SK-N-SH treated with all-trans-retinoic acid at 6 μM for 48 hours (cell line): ENCODE data around the gene CTTN.

Source experiments
- ATAC-seq: fragments of 200-7000 bp; cut with Tn5 transposase; 3 replicates; pipeline ENCODE4 v1.9.1; 2020; ENCODE audit warnings: mild to moderate bottlenecking, moderate library complexity
- ARNTL ChIP-seq: fragments of 450-650 bp; formaldehyde crosslinking; IDR thresholded peaks from 2 replicates; pipeline ENCODE4 v1.5.0; 2020; ENCODE audit warnings: low read depth, mild to moderate bottlenecking, moderate library complexity, borderline replicate concordance
- BACH2 ChIP-seq: fragments of 250-450 bp; sonication (Bioruptor Pico); IDR thresholded peaks from 2 replicates; pipeline ENCODE4 v1.9.0; 2021; ENCODE audit warnings: mild to moderate bottlenecking, borderline replicate concordance
- CSDC2 ChIP-seq: fragments of 250-450 bp; sonication (Bioruptor Pico); IDR thresholded peaks from 2 replicates; pipeline ENCODE4 v1.5.0; 2020; ENCODE audit warnings: mild to moderate bottlenecking, moderate library complexity
- ESRRG ChIP-seq: fragments of 250-450 bp; sonication (Bioruptor Pico); IDR thresholded peaks from 2 replicates; pipeline ENCODE4 v1.6.1; 2021; ENCODE audit warnings: mild to moderate bottlenecking
- GLIS3 ChIP-seq: fragments of 250-450 bp; sonication (Bioruptor Pico); IDR thresholded peaks from 2 replicates; pipeline ENCODE4 v1.5.0; 2020; ENCODE audit warnings: mild to moderate bottlenecking, moderate library complexity
- ISL1 ChIP-seq: fragments of 250-450 bp; sonication (Bioruptor Pico); IDR thresholded peaks from 2 replicates; pipeline ENCODE4 v2.1.2; 2022; ENCODE audit warnings: mild to moderate bottlenecking, moderate library complexity
- PPARA ChIP-seq: fragments of 250-450 bp; sonication (Bioruptor Pico); IDR thresholded peaks from 2 replicates; pipeline ENCODE4 v1.5.0; 2020; ENCODE audit warnings: mild to moderate bottlenecking, borderline replicate concordance
- RARB ChIP-seq: fragments of 250-450 bp; sonication (Bioruptor Pico); IDR thresholded peaks from 2 replicates; pipeline ENCODE4 v1.8.0; 2021; ENCODE audit warnings: mild to moderate bottlenecking, moderate library complexity
- SNAI2 ChIP-seq: fragments of 250-450 bp; sonication (Bioruptor Pico); IDR thresholded peaks from 2 replicates; pipeline ENCODE4 v1.5.0; 2020; ENCODE audit warnings: mild to moderate bottlenecking, moderate library complexity
- TCF4 ChIP-seq: fragments of 250-450 bp; sonication (Bioruptor Pico); IDR thresholded peaks from 2 replicates; pipeline ENCODE4 v1.8.0; 2021; ENCODE audit warnings: mild to moderate bottlenecking, moderate library complexity, borderline replicate concordance
- TOX ChIP-seq: fragments of 250-450 bp; sonication (Bioruptor Pico); IDR thresholded peaks from 2 replicates; pipeline ENCODE4 v1.8.0; 2021; ENCODE audit warnings: mild to moderate bottlenecking, moderate library complexity, borderline replicate concordance
- ZC3H10 ChIP-seq: fragments of 250-450 bp; sonication (Bioruptor Pico); IDR thresholded peaks from 2 replicates; pipeline ENCODE4 v1.5.1; 2021; ENCODE audit warnings: mild to moderate bottlenecking, moderate library complexity
- ZFP3 ChIP-seq: fragments of 250-450 bp; sonication (Bioruptor Pico); IDR thresholded peaks from 2 replicates; pipeline ENCODE4 v1.5.0; 2020; ENCODE audit warnings: mild to moderate bottlenecking, moderate library complexity
- ZFP30 ChIP-seq: fragments of 450-650 bp; formaldehyde crosslinking; IDR thresholded peaks from 2 replicates; pipeline ENCODE4 v1.5.0; 2022; ENCODE audit warnings: mild to moderate bottlenecking, moderate library complexity
- ZNF565 ChIP-seq: fragments of 450-650 bp; formaldehyde crosslinking; conservative IDR thresholded peaks from 2 replicates; pipeline ENCODE4 v1.5.0; 2020; ENCODE audit warnings: low read depth, mild to moderate bottlenecking, moderate library complexity
- ZNF8 ChIP-seq: fragments of 450-650 bp; formaldehyde crosslinking; IDR thresholded peaks from 2 replicates; pipeline ENCODE4 v1.5.0; 2020; ENCODE audit warnings: mild to moderate bottlenecking, moderate library complexity
- TF ChIP-seq, protein P1 (sequence below): fragments of 250-450 bp; sonication (Bioruptor Pico); IDR thresholded peaks from 2 replicates; pipeline ENCODE4 v1.8.0; 2021; ENCODE audit warnings: low read depth, mild to moderate bottlenecking, moderate library complexity, borderline replicate concordance
- TF ChIP-seq, protein P2 (sequence below): fragments of 250-450 bp; sonication (Bioruptor Pico); IDR thresholded peaks from 2 replicates; pipeline ENCODE4 v1.5.0; 2020; ENCODE audit warnings: mild to moderate bottlenecking, moderate library complexity
- TF ChIP-seq, protein P3 (sequence below): fragments of 250-450 bp; sonication (Bioruptor Pico); IDR thresholded peaks from 2 replicates; pipeline ENCODE4 v1.5.1; 2020; ENCODE audit warnings: low read depth, mild to moderate bottlenecking, moderate library complexity
- TF ChIP-seq, protein P4 (sequence below): fragments of 250-450 bp; sonication (Bioruptor Pico); IDR thresholded peaks from 2 replicates; pipeline ENCODE4 v1.8.0; 2020; ENCODE audit warnings: mild to moderate bottlenecking, moderate library complexity, borderline replicate concordance

The CTTN gene

DNA sequence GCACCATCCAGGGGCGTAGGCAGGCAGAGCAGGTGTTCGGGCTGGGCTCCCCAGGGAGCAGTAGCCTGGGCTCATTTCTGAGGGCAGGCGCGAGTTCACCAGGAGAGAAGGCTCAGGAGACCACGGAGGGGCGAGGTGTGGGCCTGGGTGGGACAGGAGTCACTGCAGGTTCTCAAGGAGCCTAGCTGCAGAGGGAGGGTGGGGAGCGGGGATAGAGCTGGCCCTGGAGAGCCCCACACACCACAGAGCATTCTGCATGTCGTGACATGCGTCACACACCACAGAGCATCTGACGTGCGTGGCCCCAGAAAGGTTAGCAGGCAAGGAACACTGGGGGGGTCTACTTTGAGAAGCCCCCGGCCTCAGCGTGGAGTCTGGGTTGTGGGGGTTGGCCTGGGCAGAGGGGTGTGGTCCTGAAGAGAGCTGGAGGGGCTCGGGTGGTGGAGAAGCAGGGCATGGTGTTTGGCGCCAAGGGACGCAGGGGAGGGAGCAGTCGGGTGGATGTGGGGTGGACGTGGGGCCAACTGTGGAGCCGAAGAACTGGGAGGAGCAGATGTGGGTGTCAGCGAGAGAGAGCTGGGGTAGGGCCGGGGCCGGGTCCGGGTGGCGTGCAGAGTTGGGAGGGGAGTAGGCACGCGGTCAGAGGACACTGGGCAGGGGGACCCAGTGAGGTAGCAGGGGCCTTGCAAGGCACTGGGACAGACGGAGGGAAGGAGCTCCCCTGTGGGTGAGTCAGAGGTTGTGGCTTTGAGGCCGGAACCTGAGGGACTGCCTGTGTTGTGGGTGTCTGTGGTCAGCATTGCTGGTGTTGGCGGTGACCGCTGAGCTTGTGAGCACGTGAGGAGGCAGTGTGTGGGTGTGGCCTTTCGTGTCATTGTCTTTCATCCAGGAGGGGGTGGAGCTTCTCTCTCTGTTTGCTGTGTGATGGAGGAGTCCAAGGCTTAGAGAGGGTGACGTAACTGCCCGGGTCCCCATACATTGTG is 25.5 kb downstream of the CTTN start (continued):
- TF ChIP-seq ZNF8 (CRISPR knock-in tag) (no peak), SNAI2 (CRISPR knock-in tag) (no peak), RARB (CRISPR knock-in tag) (no peak), ZC3H10 (no peak)
- TF ChIP-seq, all 23 proteins: peak for 0

DNA sequence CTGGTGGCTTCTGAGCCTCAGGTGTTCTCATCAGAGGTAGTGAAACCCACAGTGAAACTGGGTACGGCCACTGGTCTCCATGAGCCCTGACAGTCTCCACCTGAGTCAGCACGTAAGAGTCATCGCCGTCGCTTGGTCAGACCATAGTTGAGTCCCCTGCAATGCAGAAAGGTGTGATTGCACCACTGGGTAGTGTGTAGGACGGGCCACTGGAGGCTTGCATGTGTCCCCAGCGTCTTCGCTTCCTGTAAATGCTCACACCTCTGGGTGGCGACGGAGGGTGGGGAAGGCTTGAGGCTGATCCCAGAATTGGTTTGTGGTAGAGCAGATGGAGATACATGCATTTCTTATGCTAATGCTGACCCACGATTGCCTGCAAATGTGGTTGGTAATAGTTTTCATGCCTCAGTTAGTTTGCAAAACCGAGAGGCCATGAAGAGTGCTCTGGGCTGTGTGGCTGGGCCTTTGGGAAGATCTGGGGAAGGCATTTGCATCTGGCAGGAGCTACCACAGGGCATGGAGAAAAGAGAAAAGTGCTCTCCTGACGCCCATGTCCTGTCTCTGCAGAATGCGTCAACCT is 26.5 kb downstream of the CTTN start:
- TF ChIP-seq GLIS3 (CRISPR knock-in tag): no peak
- no peak for TF ChIP-seq SNAI2 (CRISPR knock-in tag)
- TF ChIP-seq ESRRG (CRISPR knock-in tag): no peak
- TF ChIP-seq, protein P1, sequence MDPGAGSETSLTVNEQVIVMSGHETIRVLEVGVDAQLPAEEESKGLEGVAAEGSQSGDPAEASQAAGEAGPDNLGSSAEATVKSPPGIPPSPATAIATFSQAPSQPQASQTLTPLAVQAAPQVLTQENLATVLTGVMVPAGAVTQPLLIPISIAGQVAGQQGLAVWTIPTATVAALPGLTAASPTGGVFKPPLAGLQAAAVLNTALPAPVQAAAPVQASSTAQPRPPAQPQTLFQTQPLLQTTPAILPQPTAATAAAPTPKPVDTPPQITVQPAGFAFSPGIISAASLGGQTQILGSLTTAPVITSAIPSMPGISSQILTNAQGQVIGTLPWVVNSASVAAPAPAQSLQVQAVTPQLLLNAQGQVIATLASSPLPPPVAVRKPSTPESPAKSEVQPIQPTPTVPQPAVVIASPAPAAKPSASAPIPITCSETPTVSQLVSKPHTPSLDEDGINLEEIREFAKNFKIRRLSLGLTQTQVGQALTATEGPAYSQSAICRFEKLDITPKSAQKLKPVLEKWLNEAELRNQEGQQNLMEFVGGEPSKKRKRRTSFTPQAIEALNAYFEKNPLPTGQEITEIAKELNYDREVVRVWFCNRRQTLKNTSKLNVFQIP: no peak
- no peak for TF ChIP-seq ARNTL (CRISPR knock-in tag)
- no peak for TF ChIP-seq PPARA
- TF ChIP-seq BACH2: no peak
- no peak for TF ChIP-seq TOX (CRISPR knock-in tag)
- no peak for TF ChIP-seq CSDC2
- TF ChIP-seq ZFP30 (CRISPR knock-in tag): no peak
- no peak for TF ChIP-seq RARB (CRISPR knock-in tag)
- TF ChIP-seq, protein P2, sequence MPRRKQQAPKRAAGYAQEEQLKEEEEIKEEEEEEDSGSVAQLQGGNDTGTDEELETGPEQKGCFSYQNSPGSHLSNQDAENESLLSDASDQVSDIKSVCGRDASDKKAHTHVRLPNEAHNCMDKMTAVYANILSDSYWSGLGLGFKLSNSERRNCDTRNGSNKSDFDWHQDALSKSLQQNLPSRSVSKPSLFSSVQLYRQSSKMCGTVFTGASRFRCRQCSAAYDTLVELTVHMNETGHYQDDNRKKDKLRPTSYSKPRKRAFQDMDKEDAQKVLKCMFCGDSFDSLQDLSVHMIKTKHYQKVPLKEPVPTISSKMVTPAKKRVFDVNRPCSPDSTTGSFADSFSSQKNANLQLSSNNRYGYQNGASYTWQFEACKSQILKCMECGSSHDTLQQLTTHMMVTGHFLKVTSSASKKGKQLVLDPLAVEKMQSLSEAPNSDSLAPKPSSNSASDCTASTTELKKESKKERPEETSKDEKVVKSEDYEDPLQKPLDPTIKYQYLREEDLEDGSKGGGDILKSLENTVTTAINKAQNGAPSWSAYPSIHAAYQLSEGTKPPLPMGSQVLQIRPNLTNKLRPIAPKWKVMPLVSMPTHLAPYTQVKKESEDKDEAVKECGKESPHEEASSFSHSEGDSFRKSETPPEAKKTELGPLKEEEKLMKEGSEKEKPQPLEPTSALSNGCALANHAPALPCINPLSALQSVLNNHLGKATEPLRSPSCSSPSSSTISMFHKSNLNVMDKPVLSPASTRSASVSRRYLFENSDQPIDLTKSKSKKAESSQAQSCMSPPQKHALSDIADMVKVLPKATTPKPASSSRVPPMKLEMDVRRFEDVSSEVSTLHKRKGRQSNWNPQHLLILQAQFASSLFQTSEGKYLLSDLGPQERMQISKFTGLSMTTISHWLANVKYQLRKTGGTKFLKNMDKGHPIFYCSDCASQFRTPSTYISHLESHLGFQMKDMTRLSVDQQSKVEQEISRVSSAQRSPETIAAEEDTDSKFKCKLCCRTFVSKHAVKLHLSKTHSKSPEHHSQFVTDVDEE: no peak
- TF ChIP-seq, protein P3, sequence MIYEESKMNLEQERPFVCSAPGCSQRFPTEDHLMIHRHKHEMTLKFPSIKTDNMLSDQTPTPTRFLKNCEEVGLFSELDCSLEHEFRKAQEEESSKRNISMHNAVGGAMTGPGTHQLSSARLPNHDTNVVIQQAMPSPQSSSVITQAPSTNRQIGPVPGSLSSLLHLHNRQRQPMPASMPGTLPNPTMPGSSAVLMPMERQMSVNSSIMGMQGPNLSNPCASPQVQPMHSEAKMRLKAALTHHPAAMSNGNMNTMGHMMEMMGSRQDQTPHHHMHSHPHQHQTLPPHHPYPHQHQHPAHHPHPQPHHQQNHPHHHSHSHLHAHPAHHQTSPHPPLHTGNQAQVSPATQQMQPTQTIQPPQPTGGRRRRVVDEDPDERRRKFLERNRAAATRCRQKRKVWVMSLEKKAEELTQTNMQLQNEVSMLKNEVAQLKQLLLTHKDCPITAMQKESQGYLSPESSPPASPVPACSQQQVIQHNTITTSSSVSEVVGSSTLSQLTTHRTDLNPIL (CRISPR knock-in tag): no peak
- TF ChIP-seq ZNF565 (CRISPR knock-in tag): no peak
- TF ChIP-seq TCF4 (CRISPR knock-in tag): no peak
- TF ChIP-seq, protein P4, sequence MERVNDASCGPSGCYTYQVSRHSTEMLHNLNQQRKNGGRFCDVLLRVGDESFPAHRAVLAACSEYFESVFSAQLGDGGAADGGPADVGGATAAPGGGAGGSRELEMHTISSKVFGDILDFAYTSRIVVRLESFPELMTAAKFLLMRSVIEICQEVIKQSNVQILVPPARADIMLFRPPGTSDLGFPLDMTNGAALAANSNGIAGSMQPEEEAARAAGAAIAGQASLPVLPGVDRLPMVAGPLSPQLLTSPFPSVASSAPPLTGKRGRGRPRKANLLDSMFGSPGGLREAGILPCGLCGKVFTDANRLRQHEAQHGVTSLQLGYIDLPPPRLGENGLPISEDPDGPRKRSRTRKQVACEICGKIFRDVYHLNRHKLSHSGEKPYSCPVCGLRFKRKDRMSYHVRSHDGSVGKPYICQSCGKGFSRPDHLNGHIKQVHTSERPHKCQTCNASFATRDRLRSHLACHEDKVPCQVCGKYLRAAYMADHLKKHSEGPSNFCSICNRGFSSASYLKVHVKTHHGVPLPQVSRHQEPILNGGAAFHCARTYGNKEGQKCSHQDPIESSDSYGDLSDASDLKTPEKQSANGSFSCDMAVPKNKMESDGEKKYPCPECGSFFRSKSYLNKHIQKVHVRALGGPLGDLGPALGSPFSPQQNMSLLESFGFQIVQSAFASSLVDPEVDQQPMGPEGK (CRISPR knock-in tag): no peak
- TF ChIP-seq ZNF8 (CRISPR knock-in tag): no peak
- TF ChIP-seq ZC3H10: no peak
- no peak for TF ChIP-seq ZFP3 (CRISPR knock-in tag)
- TF ChIP-seq, all 23 proteins: peak for 0
- no peak for ATAC-seq

DNA sequence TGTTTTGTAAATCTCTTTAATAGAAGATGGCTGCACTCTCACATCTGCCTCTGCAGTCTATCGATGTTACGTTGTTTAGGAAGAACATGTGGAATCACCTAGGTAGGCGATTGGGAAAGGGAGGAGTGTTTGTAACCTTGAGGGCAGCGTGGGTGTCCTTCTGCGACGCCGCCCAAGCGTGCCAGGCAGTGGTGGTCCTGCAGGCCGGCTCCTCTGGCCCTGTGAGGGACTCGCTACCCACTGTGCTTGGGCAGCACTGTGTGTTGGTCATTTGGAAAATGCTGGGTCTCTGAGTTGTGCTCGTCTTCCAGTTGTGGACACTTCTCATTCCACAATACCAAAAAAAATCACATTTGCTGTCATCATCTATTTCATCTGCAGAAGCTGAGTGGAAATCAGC is 29.1 kb downstream of the CTTN start:
- no peak for ATAC-seq
- TF ChIP-seq, protein P3 (CRISPR knock-in tag): no peak
- no peak for TF ChIP-seq TOX (CRISPR knock-in tag)
- TF ChIP-seq ISL1 (CRISPR knock-in tag): no peak
- TF ChIP-seq ARNTL (CRISPR knock-in tag): no peak
- TF ChIP-seq CSDC2: no peak
- TF ChIP-seq BACH2: no peak
- TF ChIP-seq ZNF565 (CRISPR knock-in tag): no peak
- TF ChIP-seq TCF4 (CRISPR knock-in tag): no peak
